ENCODE results near the gene MB21D2.

The MB21D2 gene

DNA sequence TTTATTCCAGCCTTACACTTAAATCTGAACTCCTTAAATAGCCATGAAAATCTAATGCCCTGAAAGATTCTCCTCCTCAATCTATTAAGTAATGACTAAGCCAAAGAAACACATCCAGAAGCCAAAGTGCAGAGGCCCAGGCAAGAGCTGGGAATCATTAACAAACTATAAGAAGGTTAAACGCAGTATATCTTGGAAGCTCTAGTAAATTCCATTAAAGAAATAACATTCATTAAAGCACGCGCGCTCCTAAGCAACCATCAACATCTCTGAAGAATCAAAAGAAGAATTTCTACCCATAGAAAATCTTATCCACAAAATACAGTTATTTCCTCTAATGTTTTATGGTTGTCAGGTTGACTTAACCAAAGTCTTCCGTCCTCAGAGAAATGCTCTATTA, 29.5 kb downstream of the MB21D2 start:
- FAIRE-seq: no peak

DNA sequence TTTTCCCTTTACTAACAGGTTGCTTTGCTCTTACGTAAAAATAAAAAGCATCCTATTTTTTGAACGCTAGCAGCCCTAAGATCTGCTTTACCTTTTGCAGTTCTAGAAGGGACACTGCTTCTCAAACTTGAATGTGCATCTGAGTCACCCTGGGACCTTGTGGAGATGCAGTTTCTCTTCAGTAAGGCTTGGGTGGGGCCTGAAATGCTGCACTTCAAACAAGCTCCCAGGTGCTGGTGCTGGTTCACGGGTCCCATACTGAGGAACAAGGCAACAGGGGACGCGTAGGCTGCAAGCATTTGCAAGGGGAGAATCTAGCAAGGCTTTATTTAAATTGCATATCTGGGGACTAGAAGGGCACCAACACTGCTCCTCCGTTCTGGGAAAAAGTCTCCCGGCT, 30.0 kb downstream of the MB21D2 start:
- no peak for FAIRE-seq

DNA sequence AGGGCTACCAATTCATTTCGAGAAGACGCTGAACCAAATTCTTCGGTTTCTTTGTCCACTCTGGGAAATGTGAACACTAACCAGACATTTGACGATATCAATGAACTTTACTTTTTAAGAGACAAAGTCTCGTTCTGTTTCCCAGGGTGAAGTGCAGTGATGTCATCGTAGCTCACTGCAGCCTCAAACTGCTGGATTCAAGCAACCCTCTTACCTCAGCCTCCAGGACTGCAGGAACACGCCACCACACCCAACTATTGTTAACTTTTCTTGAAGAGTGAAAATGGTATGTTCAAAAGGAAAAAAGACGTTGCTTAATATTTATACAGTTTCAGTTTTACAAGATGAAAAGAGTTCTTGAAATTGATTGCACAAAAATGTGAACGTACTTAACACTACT, 30.6 kb downstream of the MB21D2 start:
- FAIRE-seq: no peak

DNA sequence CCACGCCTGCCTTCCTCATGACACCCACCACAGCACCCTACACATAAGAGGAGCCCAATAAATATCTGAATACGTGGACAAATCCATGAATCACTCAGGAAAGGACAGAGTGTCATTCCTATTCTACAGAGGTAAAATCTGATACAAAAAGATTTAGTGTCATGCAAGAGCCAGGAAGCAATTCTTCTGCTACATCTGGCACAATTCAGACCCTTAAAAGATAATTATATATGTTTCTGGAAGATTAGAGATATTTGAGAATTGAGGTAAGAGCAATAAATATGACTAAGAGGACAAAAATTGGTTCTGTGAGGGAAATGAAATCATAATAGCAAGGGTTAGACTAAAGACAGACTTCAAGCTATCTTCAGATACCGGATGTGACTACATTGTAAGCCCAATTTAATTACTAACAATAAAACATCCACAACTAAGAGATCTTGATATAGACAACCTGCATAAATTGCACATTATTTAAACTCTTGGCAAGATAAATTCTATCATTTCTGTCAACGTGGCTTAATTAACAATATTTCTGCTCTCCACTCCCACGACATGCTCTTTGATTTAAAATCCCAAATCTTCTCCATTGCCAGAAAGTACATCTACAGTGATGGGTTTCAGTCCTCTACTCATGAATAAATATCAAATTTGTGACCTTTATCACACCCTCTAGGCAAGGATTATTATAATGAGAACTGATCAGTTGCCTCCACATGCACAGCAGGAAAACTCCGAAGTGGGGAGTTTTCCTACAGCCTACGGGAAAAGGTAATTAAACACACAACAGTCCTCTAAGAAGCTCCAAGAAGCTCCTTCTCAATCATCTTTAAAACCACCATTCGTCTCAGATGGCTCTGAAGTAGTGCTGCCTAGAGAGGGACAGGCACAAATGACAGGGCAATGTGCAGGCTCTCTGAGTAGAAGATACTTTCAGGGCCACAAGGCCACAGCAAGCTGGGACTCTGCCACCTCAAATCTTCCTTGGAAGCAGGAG, 32.6 kb downstream of the MB21D2 start:
- no peak for FAIRE-seq

DNA sequence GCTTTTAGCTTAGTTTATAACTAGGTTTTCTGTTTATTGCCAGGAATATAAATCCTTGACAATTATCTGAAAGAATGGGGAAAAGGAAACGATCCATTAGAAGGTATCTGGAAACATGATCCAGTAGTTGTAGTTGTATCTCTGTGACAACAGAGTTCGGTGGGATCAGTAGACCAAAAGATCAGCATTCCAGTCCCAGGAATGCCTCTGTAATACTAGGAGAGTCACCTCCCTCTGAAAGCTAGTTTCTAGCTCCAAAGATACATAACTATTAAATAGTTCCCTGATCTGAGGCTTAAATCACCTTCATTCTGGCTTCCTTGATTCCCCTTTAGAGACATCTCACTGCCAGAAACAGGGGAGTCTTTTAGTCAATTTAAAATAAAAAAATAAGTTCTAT, 34.1 kb downstream of the MB21D2 start:
- no peak for FAIRE-seq

DNA sequence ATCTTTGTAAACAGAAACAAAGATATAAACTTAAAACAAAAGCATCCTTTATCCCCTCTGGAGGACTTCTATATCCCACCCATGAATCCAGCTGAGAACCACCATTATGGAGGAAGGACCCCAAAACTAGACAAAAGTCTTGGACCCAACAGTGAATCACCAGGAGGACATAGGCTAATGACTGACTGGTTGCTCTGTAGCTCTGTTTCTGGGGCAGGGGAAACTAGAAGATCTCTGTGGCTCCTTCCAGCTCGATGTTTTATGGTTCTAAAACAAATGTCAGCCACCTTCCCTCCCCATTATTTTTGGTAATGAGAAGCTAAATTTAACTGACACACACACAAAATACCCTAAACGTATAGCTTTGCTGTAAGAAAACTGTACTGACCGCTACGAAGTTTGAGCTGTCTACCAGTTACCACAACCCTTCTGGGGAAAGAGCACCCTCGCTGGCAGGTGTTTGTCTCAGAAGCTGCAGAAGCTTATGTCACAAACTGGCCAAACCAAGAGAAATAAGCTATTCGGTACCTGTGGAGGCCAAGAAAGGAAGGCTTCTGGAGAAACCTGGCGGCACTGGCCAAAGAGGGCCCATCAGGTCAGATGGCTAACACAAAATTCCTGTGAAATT, 36.4 kb downstream of the MB21D2 start:
- FAIRE-seq: no peak

DNA sequence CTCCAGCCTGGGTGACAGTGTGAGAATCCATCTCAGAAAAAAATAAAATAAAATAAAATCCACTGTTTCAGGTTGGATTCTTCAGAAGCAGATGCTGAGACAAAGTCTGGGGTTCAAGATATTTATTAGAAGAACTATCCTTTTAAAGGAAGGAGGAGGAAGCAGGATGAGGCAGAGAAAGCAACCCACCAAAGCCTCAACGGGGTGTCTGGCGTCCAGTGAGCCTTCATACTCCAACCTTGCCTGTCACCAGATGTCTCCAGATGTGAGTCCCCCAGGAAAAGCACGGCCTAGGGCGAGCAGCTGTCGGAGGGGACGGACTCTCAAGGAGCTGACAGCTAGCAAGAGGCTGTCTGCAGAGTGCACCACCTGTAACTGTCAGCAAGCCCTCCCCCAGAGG, 37.3 kb downstream of the MB21D2 start:
- no peak for FAIRE-seq

DNA sequence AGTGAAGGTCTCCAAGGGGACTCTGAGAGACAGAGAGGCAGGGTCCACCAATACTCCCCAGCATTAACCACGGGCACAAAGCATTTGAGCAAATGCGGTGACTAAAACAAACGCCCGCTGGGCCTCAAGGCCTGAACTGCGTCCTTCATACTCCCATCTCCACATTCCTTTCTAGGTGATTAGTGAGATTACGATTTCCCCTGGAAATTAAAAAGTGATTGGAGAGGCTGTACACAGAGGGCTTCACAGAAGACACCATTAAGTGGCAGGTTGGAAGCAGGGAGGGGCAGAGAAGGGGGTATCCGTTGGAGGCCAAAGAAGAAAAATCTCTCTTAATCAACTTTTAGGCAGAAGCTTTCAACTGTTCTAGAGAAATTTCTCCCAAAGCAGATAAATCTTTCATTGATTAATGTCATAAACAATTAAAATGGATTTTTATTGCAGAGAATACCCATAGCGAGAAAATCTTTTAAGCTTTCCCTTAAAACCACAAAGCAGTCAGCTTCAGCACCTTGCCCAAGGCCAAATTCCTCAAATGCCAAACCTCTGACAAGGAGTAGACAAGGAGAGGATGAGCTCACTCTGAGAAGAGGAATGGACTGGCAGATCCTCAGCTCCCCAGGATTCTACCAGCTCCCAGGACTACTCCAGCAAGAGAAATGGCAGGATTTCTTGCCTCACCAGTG, 38.2 kb downstream of the MB21D2 start:
- FAIRE-seq: no peak

DNA sequence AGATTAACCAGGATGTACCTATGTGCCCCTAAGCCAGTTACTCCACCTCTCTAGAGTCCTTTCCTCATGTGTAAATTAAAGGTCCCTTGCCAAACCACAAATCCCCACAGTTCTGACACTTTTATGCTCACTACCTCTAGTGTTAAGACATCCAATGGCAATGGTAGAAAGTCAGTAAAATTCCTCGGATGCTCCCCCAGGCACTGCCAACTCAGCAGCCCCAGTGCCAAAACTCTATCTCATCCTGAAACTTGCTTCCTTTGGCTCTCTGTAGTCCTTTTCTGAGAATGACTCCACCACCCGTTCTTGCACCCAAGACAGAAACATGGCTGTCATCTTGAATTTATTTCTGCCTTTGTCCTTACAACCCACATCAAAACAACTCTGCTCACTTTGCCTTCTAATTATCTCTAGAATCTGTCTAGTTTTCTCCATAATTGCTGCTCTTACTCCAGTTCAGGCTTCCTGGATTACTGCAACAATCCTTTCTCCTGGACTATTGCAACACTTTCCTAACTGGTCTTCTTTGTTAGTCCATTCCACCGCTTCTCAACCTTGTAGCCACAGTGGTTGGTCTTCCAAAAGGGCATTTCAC, 41.6 kb downstream of the MB21D2 start:
- no peak for FAIRE-seq

DNA sequence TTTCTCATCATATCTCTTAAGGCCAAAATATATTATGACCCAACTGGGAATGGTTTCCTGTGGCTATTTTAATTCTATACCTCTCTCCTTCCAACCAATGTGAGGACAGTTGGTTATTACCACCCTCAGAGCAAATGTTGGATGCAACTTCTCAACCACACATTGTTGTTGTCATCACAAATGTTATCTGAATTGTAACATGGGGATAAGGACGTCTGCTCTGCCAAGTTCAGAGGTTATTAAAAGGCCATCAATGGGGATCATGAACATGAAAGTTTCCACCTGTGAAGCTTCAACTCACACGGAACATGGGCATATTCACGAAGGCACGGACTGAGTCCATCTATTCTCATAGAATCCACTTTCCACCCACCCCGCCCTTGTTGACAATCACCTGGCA, 46.8 kb downstream of the MB21D2 start:
- no peak for FAIRE-seq

DNA sequence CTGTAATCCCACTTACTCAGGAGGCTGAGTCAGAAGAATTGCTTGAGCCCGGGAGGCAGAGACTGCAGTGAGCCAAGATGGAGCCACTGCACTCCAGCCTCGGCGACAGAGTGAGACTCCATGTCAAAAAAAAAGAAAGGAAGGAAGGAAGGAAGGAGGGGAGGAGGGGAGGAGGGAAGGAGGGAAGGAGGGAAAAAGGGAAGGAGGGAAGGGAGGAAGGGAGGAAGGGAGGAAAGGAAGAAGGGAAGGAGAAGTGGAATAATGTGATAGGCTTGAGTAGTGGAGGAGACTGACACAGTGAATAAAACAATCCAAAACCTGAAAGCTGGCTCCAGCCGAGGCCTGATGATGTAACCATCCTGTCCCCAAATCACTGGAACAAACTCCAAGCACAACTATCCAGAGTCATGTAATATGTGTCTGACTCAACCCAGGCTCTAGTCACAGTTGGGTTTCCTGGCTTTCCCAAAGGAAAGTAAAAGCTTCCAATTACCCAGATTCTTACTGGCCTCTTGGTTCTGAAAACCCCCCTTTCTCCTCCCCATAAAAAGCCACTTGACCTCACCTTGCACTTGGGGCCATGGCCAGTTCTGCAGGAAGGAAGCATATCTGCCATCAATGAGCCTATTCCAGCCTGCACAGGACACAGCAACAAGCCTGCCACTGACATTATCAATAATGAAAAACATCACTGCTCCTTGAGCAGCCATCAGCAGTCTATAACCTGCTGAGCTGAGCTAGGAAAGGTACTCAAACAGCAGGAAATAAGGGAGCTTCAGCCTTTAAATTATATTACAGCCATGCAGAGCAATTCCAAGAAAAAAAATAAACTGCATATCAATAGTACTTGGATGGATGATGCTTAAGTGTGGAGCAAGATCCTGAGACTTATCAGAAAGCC, 48.3 kb downstream of the MB21D2 start:
- no peak for FAIRE-seq

DNA sequence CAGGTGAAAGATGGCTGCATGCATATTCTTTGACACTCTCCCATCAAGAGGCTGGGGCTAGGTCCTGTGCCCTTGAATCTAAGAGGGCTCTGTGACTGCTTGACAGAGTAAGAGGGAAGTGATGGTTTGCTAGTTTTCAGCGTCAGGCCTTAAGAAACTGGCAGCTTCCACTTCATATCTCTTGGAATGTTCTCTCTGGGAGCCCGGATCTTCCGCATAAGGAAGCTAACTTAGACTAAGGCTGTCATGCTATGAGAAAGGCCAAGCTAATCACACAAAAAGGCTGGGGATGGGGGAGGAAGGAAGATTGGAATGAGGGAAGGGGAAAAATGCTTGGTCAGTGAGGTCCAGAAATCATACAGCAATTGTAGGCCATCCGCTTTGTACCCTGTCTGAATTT, 50.0 kb downstream of the MB21D2 start:
- FAIRE-seq: no peak

DNA sequence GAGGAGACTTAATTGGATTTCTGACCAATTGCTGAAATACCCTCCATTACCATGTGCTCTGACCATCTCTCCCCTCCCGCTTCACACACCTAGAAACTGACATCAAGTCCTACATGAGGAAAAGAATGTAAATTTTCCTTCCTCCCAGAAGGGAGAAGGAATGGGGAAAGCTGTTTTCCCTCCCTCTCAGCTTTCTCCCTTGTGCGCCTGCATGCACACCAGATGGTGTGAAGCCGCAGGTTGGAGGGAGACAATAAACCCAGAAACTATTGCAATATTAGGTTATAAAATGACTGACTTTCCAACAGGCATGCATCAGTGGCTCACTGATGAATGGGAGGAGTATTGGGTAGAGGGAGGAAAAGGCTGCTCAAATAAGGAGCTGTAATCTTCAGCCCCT, 50.9 kb downstream of the MB21D2 start:
- no peak for FAIRE-seq

DNA sequence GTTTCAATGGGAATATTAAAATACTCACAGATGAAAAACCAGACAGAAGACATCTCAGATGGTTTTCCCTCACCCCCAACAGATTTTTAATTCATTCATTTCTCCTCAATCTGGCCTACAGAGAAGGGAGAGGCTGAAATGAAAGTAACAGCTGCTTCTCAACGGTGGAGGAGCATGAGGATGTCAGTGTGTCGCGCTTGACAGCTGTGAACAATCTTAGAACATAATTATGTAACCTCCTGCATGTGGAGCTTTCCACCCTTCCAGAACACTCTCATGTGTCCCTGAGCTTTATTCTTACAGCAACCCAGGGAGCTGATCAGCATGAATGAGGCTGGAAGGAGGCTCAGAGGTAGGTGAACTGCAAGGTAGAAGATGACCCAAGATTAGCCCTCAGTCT, 52.7 kb downstream of the MB21D2 start:
- FAIRE-seq: no peak

DNA sequence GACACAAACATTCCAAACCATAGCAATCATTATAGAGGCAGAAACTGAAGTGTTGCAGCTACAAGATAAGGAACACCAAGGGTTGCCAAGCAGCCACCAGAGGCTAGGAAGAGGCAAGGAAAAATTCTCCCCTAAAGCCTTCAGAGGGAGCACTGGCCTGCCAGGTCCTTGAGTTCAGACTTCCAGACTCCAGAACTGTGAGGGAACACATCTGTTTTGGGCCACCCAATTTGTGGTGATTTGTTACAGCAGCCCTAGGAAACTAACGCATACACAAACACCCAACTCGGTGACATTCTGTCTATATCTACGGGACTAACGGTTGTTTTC, 54.6 kb downstream of the MB21D2 start:
- no peak for FAIRE-seq

DNA sequence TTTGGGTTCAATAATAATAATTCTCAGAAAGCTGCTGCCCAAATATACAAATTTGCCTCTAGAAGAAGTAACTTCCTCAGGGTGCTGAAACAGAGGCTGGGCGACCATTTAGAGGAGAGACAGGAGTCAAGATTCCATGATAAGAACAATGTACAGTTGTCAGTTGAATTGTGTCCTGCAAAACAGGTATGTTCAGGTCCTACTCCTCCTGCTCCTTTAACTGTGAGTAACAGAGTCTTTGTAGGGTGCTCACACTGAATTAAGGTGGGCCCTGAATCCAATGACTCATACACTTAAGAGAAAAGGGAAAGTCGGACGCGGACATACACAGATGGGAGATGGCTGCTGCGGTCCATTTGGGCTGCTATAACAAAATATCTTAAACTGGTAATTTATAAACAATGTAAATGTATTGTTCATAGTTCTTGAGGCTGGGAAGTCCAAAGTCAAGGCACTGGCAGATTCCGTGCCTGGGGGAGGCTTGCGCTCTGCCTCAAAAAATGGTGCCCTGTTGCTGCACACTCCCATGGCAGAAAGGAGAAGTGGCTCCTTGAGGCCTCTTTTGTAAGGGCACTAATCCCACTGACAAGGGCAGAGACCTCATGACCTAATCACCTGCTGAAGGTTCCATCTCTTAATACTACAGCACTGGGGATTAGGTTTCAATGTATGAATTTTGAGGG, 55.1 kb downstream of the MB21D2 start:
- FAIRE-seq: no peak

DNA sequence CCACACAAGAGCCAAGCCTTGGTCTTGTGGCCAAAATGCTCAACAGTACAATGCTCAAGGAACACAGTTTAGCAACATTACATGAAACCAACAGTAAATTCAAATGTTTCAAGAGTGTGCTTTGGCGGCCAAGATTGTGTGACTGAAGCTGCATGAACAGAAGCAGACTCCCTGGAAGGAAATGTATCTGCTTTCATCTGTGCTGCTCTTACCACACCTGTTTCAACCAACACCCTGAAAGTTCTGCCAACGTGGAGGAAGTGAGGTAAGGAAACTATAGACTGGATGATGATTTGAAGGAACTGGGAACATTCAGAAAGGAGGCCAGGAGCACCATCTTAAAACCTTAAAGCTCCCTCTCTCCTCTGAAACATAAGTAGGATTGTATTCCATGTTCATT, 55.7 kb downstream of the MB21D2 start:
- FAIRE-seq: no peak

DNA sequence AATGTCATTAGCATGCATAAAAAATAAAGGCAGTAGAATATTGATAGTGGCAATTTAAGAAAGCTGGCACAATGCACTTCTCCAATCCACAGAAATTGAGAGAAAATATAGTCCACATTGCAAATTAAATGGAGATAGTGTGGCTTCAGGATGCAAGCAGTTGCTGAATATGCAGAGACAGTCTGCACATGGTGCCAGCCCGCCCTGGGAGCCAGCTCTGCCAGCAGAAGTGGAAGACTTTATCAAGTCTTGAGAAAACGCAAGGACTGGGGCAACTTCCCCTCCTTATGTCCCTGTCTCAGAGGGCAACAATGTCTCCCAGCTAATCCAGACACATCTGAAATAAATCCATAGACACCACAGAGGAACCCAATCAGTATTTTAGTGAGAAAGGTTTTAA, 57.2 kb downstream of the MB21D2 start:
- no peak for FAIRE-seq

DNA sequence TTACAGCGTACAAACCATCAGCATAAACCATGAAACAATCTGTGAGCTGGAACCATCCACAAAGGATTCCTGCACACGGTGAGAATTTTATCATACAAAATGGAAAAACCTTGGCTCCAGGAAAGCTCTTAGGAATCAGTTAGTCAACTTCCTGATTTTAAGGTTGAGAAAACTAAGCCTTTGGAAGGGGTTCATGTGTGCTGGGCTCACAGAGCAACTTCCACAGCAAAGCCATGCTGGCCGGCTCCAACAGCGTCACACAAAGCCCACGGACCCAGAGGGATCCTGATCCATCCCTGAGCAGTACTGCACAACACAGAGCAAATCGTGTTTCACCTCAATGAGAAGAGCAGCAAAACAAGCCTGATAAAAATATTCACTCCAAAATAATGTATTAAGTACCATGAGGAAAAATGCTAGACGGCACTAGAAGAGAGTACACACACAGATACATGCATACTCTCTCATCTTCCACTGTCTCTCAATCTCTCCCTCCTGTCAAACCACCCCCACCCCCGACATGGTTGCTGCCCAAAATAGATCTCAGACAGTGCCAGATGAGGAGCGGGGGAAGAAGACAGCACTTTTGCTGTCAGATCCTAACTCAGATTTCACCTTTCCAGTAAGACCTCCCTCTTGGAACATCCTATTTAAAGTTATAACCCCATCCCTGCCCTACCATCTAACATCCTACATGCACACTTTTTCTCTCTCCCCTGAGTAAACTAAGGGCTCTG, 58.6 kb downstream of the MB21D2 start:
- no peak for FAIRE-seq

DNA sequence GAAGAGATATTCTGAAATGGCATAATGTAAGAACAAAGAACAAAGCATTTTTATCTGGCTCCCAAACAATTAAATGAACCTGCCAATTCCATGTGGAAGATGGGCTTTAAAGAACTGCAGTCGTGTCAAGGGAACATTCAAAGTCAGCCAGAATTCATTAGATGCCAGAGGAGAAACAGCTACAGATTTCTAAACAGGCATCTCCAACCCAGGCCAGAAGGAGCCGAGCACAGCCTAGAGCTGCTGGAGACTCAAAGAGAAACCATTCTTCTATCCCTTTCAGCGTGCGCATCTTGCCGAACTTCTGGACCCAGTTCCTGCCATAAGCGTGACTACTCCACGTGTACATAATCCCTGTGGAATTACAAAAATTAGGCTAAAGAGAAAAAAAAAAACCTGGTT, 60.4 kb downstream of the MB21D2 start:
- no peak for FAIRE-seq

DNA sequence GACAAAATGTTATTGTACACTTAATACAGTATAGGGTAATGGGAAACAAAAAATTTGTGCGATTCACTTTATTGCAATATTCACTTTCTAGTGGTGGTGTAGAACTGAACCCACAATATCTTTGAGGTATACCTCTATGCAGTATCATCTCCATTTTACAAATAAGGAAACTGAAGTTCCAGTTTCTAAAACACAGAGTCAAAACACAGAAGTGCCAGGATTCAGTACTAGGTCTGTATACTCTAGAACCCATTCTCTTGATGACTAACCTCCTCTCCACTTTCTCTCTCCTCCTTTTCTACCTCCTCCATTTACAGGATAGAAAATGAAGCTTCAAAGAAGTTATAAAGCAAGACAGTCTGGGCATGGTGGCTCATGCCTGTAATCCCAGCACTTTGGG, 62.2 kb downstream of the MB21D2 start:
- FAIRE-seq: no peak

All from islet of Langerhans (tissue), 1 donor.